K562 (cell line): ENCODE measurements around the gene CBLC. TPM values are rescaled to one million over a fixed set of nuclear protein-coding genes. Genes with fewer than 3 reads are reported as not detected.

Experiments used
- ATAC-seq: fragments of 200-7000 bp; cut with Tn5 transposase; 3 replicates; pipeline ENCODE4 v1.9.1; 2020; ENCODE audit warnings: moderate library complexity
- BruUV-seq: library from RNA; stranded (reverse); fragments of 400-500 nt; replicated peaks from 2 replicates; lab custom pipeline; 2021; lab: Mats Ljungman, UMichigan
- CTCF ChIA-PET: fragments of 300-600 bp; formaldehyde crosslinking; extraction: SDS; loops from one replicate; lab custom pipeline; 2021; ENCODE audit warnings: low intra/inter-chr PET ratio; lab: Yijun Ruan, JAX
- POLR2A ChIA-PET: fragments of 300-600, 350-650 bp; sonication (Branson Sonifier 250); formaldehyde crosslinking; extraction: SDS; loops from one replicate; lab custom pipeline; 2021; ENCODE audit warnings: antibody characterized with exemption, inconsistent platforms; lab: Yijun Ruan, JAX
- DNase-seq, 4 experiments: peaks; one replicate each; pipeline versions ENCODE4 v3.0.0 to v3.0.0-alpha.2; 2011 to 2018; ENCODE audit warnings: low spot score in 3 of 4, mixed read lengths in 3 of 4; ENCODE audit errors: extremely low read depth in 1 of 4
- FAIRE-seq: peaks from 2 replicates; lab custom pipeline; 2011; peaks lifted over from hg19 to GRCh38; lab: Jason Lieb, UNC
- H2AFZ ChIP-seq: 2 replicates; pipeline ENCODE4 v1.6.0; 2011; ENCODE audit warnings: low read depth, low read length, control low read depth, inconsistent platforms
- H3K27ac ChIP-seq: fragments of 200-600 bp; 3 replicates; pipeline ENCODE4 v1.8.0; 2011; ENCODE audit warnings: low read depth, mild to moderate bottlenecking, control low read depth, inconsistent platforms, low read length, moderate library complexity, mixed read lengths; ENCODE audit errors: extremely low read depth
- H3K27me3 ChIP-seq, 2 experiments: fragments of 300-600 bp in 1 of 2; 2 replicates in 1 of 2; 3 replicates in 1 of 2; pipeline versions ENCODE4 v1.6.0 to v1.8.0; 2011; ENCODE audit warnings: inconsistent platforms in 2 of 2, low read length in 2 of 2, mild to moderate bottlenecking in 1 of 2, mixed read lengths in 1 of 2, moderate library complexity in 1 of 2; ENCODE audit not compliant: control insufficient read depth in 2 of 2, insufficient read depth in 2 of 2
- H3K36me3 ChIP-seq: fragments of 300-600 bp; 3 replicates; pipeline ENCODE4 v1.8.0; 2011; ENCODE audit warnings: mild to moderate bottlenecking, low read length, inconsistent platforms; ENCODE audit not compliant: control insufficient read depth, insufficient read depth
- H3K4me1 ChIP-seq, 2 experiments: fragments of 200-600 bp in 1 of 2; replicated peaks in 1 of 2; 2 replicates in 1 of 2; 3 replicates in 1 of 2; pipeline versions ENCODE4 v1.5.1 to v1.8.0; 2011; ENCODE audit warnings: inconsistent platforms in 2 of 2, low read length in 2 of 2, mild to moderate bottlenecking in 1 of 2, mixed read lengths in 1 of 2, moderate library complexity in 1 of 2; ENCODE audit not compliant: control insufficient read depth in 2 of 2, insufficient read depth in 2 of 2
- H3K4me2 ChIP-seq: 2 replicates; pipeline ENCODE4 v1.6.1; 2011; ENCODE audit warnings: low read length, control low read depth, inconsistent platforms, mixed read lengths; ENCODE audit not compliant: insufficient read depth
- H3K4me3 ChIP-seq: fragments of 200-600 bp; sonication (generic), shearing (Covaris generic); 2 replicates; pipeline ENCODE4 v1.5.1; 2016; ENCODE audit warnings: control low read depth, inconsistent platforms
- H3K79me2 ChIP-seq: fragments of 200-600 bp; 3 replicates; pipeline ENCODE4 v1.8.0; 2011; ENCODE audit warnings: low read length, inconsistent platforms; ENCODE audit not compliant: control insufficient read depth, insufficient read depth
- H3K9ac ChIP-seq, 2 experiments: 2 replicates each; pipeline versions ENCODE4 v1.6.0 to v1.6.1; 2011; ENCODE audit warnings: low read depth in 2 of 2, low read length in 2 of 2, control low read depth in 1 of 2, inconsistent platforms in 1 of 2, mild to moderate bottlenecking in 1 of 2, mixed read lengths in 1 of 2; ENCODE audit not compliant: insufficient read depth in 1 of 2
- H3K9me1 ChIP-seq: one replicate; pipeline ENCODE4 v1.6.0; 2011; ENCODE audit warnings: inconsistent platforms, mild to moderate bottlenecking, low read length, moderate library complexity; ENCODE audit not compliant: control insufficient read depth, insufficient read depth
- H3K9me3 ChIP-seq: replicated peaks from 2 replicates; pipeline ENCODE4 v1.5.1; 2011; ENCODE audit warnings: low read depth, low read length, inconsistent platforms; ENCODE audit not compliant: control insufficient read depth, insufficient read depth
- H4K20me1 ChIP-seq: replicated peaks from 2 replicates; pipeline ENCODE4 v1.6.1; 2011; ENCODE audit warnings: low read length, inconsistent platforms, mixed read lengths; ENCODE audit not compliant: control insufficient read depth, insufficient read depth
- EGR1 ChIP-seq: fragments of 450-650 bp; conservative IDR thresholded peaks from 2 replicates; pipeline ENCODE4 v1.6.1; 2017; ENCODE audit warnings: mild to moderate bottlenecking
- RBBP5 ChIP-seq: fragments of 200-600 bp; sonication (generic); IDR thresholded peaks from 2 replicates; pipeline ENCODE4 v1.6.1; 2012; ENCODE audit warnings: borderline replicate concordance, mild to moderate bottlenecking, low read length, control low read depth, inconsistent platforms; ENCODE audit not compliant: insufficient read depth, poor library complexity, severe bottlenecking
- U2AF2 ChIP-seq: fragments of 200-400 bp; formaldehyde crosslinking; optimal IDR thresholded peaks from 2 replicates; pipeline ENCODE3; 2017; ENCODE audit warnings: low read depth, mild to moderate bottlenecking, low read length
- WGBS: fragments of 100-300 bp; shearing (Covaris generic); methylation state at CpG from one replicate; pipeline ENCODE4 v1.1.6; 2016; ENCODE audit warnings: low coverage, mixed read lengths; ENCODE audit not compliant: insufficient coverage; ENCODE audit errors: missing lambda C conversion rate; 5-methylcytosine and 5-hydroxymethylcytosine counted together
- in situ Hi-C: fragments of 300-500 bp; cut with MboI; formaldehyde crosslinking; loops from 4 replicates; pipeline ENCODE4 v1.15.0; 2018; ENCODE audit warnings: inconsistent platforms, mixed read lengths
- intact Hi-C: fragments of 100-400 bp; cut with micrococcal nuclease; formaldehyde crosslinking; loops from 2 replicates; pipeline ENCODE4 v1.14.2; 2022
- polyA plus RNA-seq, 8 experiments: library from polyadenylated mRNA; depleted of rRNA in 4 of 8; stranded (reverse) in 5 of 8; unstranded in 3 of 8; fragments of >200 nt; fragmentation: Nextera tagmentation in 2 of 8; fragmentation: Illumina TruSeq in 1 of 8; extraction: Ambion mirVana in 2 of 8; extraction: Trizol in 1 of 8; gene quantifications; 2 replicates each; pipeline versions ENCODE4 v1.2.1 to v1.2.3, GENCODE V29; 2011 to 2014; ENCODE audit warnings: inconsistent platforms in 1 of 8, missing spikeins in 1 of 8
- total RNA-seq, 7 experiments: library from RNA; depleted of rRNA in 6 of 7; stranded (reverse); fragments of >200 nt in 6 of 7; fragmentation: Illumina TruSeq in 2 of 7; extraction: Trizol in 2 of 7; gene quantifications; 2 replicates each; pipeline versions ENCODE4 v1.2.1 to v1.2.3, GENCODE V29; 2011 to 2021; ENCODE audit warnings: low replicate concordance in 1 of 7
- TF ChIP-seq, protein P1 (sequence below): fragments of 450-650 bp; IDR thresholded peaks from 2 replicates; pipeline ENCODE4 v1.6.1; 2018; ENCODE audit not compliant: partially characterized antibody

Gene CBLC
- total and polyA plus RNA-seq, 9 of the 15 experiments (the other 6 are each of a cell fraction or from before 2014, with no cell fraction given): 0.09 TPM; not detected in 8

DNA sequence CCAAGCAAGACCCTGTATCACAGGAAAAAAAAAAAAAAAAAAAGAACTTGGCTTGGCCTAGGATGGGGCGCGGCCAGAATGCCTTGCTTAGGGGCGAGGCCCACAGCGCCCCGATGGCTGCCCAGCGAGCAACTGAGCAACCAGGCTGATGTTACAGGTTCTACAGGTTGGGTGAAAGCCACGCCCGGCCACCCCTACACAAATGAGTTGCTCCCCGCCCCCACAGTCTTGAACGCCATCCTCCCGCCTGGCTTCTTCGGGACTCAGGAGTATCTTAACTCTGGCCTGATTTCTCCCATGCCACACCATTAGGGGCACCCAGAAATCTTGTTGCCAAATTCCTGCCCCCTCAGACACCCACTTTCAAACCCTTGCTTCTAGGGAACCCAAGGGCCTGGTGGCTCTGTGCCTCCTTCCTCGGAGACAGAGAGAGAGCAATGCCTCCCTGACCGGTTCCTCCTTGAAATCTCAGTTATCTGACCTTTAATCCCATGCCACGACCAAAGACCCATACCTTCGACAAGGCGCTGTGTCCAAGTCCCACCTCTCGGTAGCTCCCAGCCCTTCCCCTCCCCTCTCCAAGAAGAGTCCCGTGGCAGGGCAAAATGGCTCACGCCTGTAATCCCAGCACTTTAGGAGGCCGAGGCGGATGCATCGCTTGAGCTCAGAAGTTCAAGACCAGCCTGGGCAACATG is 1.1 kb upstream of the CBLC start:
- no peak overlapping the region for H3K27ac ChIP-seq
- no peaks in the 10 kb centered on the region for H4K20me1 ChIP-seq
- no peaks in the 10 kb centered on the region for H3K79me2 ChIP-seq
- H3K4me3 ChIP-seq: no peak overlapping the region
- H2AFZ ChIP-seq: no peak overlapping the region
- H3K9me3 ChIP-seq: no peaks in the 10 kb centered on the region
- ChIA-PET POLR2A (interaction anchor here (0.7 kb wide), 1 partner anchor 19 kb away, joined by 3 read pairs; no protein-coding TSS in a partner anchor), CTCF (interaction anchor here (0.7 kb wide), 1 partner anchor 535 kb away, joined by 4 read pairs; no protein-coding TSS in a partner anchor)
- H3K9ac ChIP-seq: no peak overlapping the region
- WGBS: 52% methylated on average over 19 of the region's 23 CpGs
- H3K27me3 ChIP-seq: no peaks in the 10 kb centered on the region
- BruUV-seq: no TSS peak
- DNase-seq (no peak), FAIRE-seq (no peak), ATAC-seq (no peak)
- in situ Hi-C loops (loop anchor here (5.0 kb wide), 1 partner anchor 204 kb away; no protein-coding TSS in a partner anchor), intact Hi-C loops (no loop called here)
- H3K9me1 ChIP-seq: no peaks in the 10 kb centered on the region
- TF ChIP-seq U2AF2 (no peak), RBBP5 (no peak), EGR1 (peak; percentile 57)
- TF ChIP-seq, protein P1, sequence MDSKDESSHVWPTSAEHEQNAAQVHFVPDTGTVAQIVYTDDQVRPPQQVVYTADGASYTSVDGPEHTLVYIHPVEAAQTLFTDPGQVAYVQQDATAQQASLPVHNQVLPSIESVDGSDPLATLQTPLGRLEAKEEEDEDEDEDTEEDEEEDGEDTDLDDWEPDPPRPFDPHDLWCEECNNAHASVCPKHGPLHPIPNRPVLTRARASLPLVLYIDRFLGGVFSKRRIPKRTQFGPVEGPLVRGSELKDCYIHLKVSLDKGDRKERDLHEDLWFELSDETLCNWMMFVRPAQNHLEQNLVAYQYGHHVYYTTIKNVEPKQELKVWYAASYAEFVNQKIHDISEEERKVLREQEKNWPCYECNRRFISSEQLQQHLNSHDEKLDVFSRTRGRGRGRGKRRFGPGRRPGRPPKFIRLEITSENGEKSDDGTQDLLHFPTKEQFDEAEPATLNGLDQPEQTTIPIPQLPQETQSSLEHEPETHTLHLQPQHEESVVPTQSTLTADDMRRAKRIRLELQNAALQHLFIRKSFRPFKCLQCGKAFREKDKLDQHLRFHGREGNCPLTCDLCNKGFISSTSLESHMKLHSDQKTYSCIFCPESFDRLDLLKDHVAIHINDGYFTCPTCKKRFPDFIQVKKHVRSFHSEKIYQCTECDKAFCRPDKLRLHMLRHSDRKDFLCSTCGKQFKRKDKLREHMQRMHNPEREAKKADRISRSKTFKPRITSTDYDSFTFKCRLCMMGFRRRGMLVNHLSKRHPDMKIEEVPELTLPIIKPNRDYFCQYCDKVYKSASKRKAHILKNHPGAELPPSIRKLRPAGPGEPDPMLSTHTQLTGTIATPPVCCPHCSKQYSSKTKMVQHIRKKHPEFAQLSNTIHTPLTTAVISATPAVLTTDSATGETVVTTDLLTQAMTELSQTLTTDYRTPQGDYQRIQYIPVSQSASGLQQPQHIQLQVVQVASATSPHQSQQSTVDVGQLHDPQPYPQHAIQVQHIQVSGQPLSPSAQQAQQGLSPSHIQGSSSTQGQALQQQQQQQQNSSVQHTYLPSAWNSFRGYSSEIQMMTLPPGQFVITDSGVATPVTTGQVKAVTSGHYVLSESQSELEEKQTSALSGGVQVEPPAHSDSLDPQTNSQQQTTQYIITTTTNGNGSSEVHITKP: peak; percentile 53
- no peak overlapping the region for H3K4me2 ChIP-seq
- no peaks in the 10 kb centered on the region for H3K36me3 ChIP-seq
- peaks cover 0 to 27% of the 10 kb centered on the region in 2 experiments; a peak in 2 of 5 replicates for H3K4me1 ChIP-seq
